Heart right ventricle (tissue), 16 donors: ENCODE measurements around the gene TSEN34. TPM values are rescaled to one million over a fixed set of nuclear protein-coding genes. Genes with fewer than 3 reads are reported as not detected.
"Not testable (repeated sequence)": the region's sequence is repeated elsewhere in the genome, so short reads cannot be mapped to it uniquely, and the experiment has no call there.

Experiments
- ATAC-seq, 8 donors: fragments of 200-7000 bp; cut with Tn5 transposase; one replicate each; pipeline ENCODE4 v1.9.1; 2020; ENCODE audit warnings: mild to moderate bottlenecking in 8 of 8, moderate library complexity in 8 of 8, moderate number of reproducible peaks in 1 of 8
- DNase-seq, 2 donors: peaks; one replicate each; pipeline ENCODE4 v3.0.0-alpha.2; 2020
- H3K27ac ChIP-seq, 10 donors: fragments of 200-600 bp; sonication (generic) in 2 of 10; one replicate each; pipeline versions ENCODE4 v1.5.0 to v1.8.0; 2020 to 2022; ENCODE audit warnings: mild to moderate bottlenecking in 3 of 10
- H3K27me3 ChIP-seq, 7 donors: fragments of 200-600 bp; one replicate each; pipeline ENCODE4 v1.8.0; 2021 to 2022; ENCODE audit warnings: mild to moderate bottlenecking in 2 of 7
- H3K36me3 ChIP-seq, 9 donors: fragments of 200-600 bp; sonication (generic) in 1 of 9; one replicate each; pipeline versions ENCODE4 v1.5.0 to v1.8.0; 2020 to 2022; ENCODE audit warnings: mild to moderate bottlenecking in 2 of 9
- H3K4me1 ChIP-seq, 9 donors: fragments of 200-600 bp; sonication (generic) in 1 of 9; one replicate each; pipeline versions ENCODE4 v1.5.0 to v1.8.0; 2020 to 2022; ENCODE audit warnings: mild to moderate bottlenecking in 4 of 9
- H3K4me3 ChIP-seq, 10 donors: fragments of 200-600 bp; sonication (generic) in 2 of 10; one replicate each; pipeline versions ENCODE4 v1.5.0 to v1.8.0; 2020 to 2022; ENCODE audit warnings: mild to moderate bottlenecking in 7 of 10, moderate library complexity in 2 of 10
- H3K9me3 ChIP-seq, 11 donors: fragments of 200-600 bp in 10 of 11; sonication (generic) in 2 of 11; one replicate each; pipeline versions ENCODE4 v1.5.0 to v1.8.0; 2013 to 2022; ENCODE audit warnings: mild to moderate bottlenecking in 2 of 11, control low read depth in 1 of 11, moderate library complexity in 1 of 11
- CTCF ChIP-seq, 9 donors: fragments of 200-600 bp; sonication (generic) in 2 of 9; IDR thresholded peaks; one replicate each; pipeline versions ENCODE4 v1.5.0 to v1.8.0; 2021 to 2022; ENCODE audit warnings: antibody characterized with exemption in 9 of 9, mild to moderate bottlenecking in 5 of 9, moderate library complexity in 1 of 9
- WGBS, 2 donors: extraction: QIAGEN DNeasy Blood & Tissue Kit; methylation state at CpG; one replicate each; pipeline ENCODE4 v1.1.7; 2013; ENCODE audit warnings: inconsistent platforms in 1 of 2; 5-methylcytosine and 5-hydroxymethylcytosine counted together
- intact Hi-C, 10 donors: fragments of 100-400 bp; cut with DNase I; formaldehyde crosslinking; loops; one replicate each; pipeline versions ENCODE4 v1.11.1 to v1.14.2; 2022
- polyA plus RNA-seq, 2 donors: library from polyadenylated mRNA; stranded (reverse); fragments of 200-250 nt; gene quantifications; one replicate each; pipeline ENCODE4 v1.2.3, GENCODE V29; 2013
- total RNA-seq, 10 donors: library from RNA; stranded (reverse); fragmentation: NEBNext Ultra II Directional in 3 of 10; extraction: Animal tissue kit (Norgen Biotek cat#: 25700) in 3 of 10; gene quantifications; one replicate each; pipeline versions ENCODE4 v1.2.1 to v1.2.4, GENCODE V29; 2021 to 2023
- donor health status: Arrhythmogenic right ventricular cardiomyopathy.
- donor health status: ischemic (EF 13 %, LVEDD 7.1; RV severe dilation, severe dysfunction).
- donor health status: healthy with polysubstance abuse.
- donor health status: DM: no; HTN: yes; CAD: no.
- donor health status: DM: no; HTN: no; CAD: no.
- donor health status: ischemic (EF 25% LVEDD 6.9; RV normal size, moderate dysfunction).
- donor health status: ischemic (EF 25% LVEDD 5.7; RV mildly dilated, moderate dysfunction).
- donor health status: healthy.
- donor health status: DM: yes; HTN: yes; CAD: no.
- donor health status: Ischemic cardiomyopathy.
- donor health status: ischemic (EF 35%, LVEDD 5.7; RV mildly dilated, moderate dysfunction).
- donor health status: nonischemic (EF 11% LVEDD 7.7; RV severe dilation, severe dysfunction).
- donor health status: DM: yes; HTN: yes; CAD: no.
- donor health status: PGD.
- donor health status: ischemic (EF 29% LVEDD 5.4; RV normal size, mild dysfunction).
- donor health status: nonischemic (EF 23%, LVEDD 6.1; RV moderate dilation, normal function).

TSEN34 gene
- total and polyA plus RNA-seq, 12 donors = 5.6 to 38.0 (median 19.3) TPM

DNA sequence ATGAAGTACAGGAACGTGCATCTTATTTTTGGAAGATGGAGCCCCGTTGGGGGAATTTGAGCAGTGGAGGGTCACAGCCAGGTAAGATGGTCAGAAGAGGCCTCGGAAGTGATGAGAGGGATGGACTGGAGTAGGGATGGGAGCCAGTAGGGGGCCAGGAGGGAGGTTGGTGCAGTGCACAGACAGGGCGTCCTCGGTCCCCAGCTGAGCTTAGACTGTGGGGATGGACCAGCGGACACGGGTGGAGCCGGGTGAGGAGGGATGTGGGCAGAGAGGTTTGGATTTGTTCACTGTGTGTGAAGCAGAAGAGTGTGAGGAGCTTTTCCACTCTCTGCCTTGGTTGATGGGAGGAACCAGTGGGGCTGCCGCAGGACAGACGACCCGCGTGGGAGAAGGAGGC lies 20.1 kb downstream of the TSEN34 start:
- WGBS, 2 donors = 82 to 88% methylated on average over 12 of the region's 12 CpGs
- no peak for TF ChIP-seq CTCF (IDR thresholded peaks at IDR 0.05)
- H3K27ac ChIP-seq = peak overlapping the region in 1 of 10 donors; percentile 96
- H3K4me3 ChIP-seq = peak overlapping the region in 1 of 10 donors; percentile 31
- DNase-seq (no peak), ATAC-seq (no peak)
- intact Hi-C loops = no loop called here
- no peaks in the 10 kb centered on the region for H3K27me3 ChIP-seq
- H3K4me1 ChIP-seq = peaks cover 12 to 53% (median 38%) of the 10 kb centered on the region in 9 donors
- peaks cover 0 to 34% (median 16%) of the 10 kb centered on the region in 9 donors for H3K36me3 ChIP-seq
- no peaks in the 10 kb centered on the region for H3K9me3 ChIP-seq

DNA sequence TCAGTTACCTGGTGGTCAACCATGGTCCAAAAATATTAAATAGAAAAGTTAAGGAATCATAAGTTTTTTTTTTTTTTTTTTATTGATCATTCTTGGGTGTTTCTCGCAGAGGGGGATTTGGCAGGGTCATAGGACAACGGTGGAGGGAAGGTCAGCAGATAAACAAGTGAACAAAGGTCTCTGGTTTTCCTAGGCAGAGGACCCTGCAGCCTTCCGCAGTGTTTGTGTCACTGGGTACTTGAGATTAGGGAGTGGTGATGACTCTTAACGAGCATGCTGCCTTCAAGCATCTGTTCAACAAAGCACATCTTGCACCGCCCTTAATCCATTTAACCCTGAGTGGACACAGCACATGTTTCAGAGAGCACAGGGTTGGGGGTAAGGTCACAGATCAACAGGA lies 23.1 kb downstream of the TSEN34 start:
- intact Hi-C loops = not testable (repeated sequence)

GRCh38 chr19:54214734-54215133 lies 23.6 kb downstream of the TSEN34 start:
- WGBS, 2 donors = 90 to 98% methylated on average over 12 to 14 of the region's 19 CpGs
- H3K4me3 ChIP-seq = not testable (repeated sequence)

More for the DNA sequence above, 23.1 kb downstream of the TSEN34 start:
- not testable (repeated sequence) for H3K9me3 ChIP-seq, DNase-seq, H3K27ac ChIP-seq, H3K27me3 ChIP-seq, H3K4me3 ChIP-seq, ATAC-seq
- H3K36me3 ChIP-seq = peaks cover 0 to 31% (median 0%) of the 10 kb centered on the region in 9 donors
- peaks cover 5 to 23% (median 16%) of the 10 kb centered on the region in 9 donors for H3K4me1 ChIP-seq
- 41 to 46% methylated on average over 4 of the region's 5 CpGs for WGBS, 2 donors

DNA sequence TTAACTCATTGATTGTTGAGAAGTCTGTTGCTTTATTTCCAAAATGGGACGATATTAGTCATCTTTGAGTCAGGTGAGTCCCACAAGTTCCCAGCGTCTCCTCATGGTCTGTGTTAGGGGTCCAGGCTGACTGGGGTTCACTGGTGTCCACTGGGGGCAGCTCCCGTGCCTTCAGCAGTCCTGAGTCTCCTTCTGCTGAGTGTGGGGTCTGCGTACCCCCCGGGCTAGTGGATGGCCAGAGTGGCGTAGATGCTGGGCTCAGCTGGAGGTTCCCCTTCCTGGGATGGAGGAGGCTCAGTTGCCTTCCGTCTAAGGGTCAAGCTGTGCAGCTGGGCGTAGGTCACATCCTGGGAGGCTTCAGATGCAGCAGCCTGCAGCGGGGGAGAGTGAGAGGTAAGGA lies 25.8 kb downstream of the TSEN34 start:
- no peak for TF ChIP-seq CTCF (IDR thresholded peaks at IDR 0.05)
- intact Hi-C loops = no loop called here
- H3K36me3 ChIP-seq = peaks cover 0 to 33% (median 0%) of the 10 kb centered on the region in 9 donors
- no peak for DNase-seq
- no peak overlapping the region for H3K4me3 ChIP-seq
- 82 to 90% methylated on average over 9 of the region's 9 CpGs for WGBS, 2 donors
- no peaks in the 10 kb centered on the region for H3K9me3 ChIP-seq
- H3K27ac ChIP-seq = no peak overlapping the region
- peaks cover 0 to 2% (median under 1%) of the 10 kb centered on the region in 7 donors for H3K27me3 ChIP-seq
- H3K4me1 ChIP-seq = no peaks in the 10 kb centered on the region
- no peak for ATAC-seq

More at GRCh38 chr19:54214734-54215133, 23.6 kb downstream of the TSEN34 start:
- ATAC-seq, H3K27ac ChIP-seq, H3K27me3 ChIP-seq, H3K9me3 ChIP-seq, intact Hi-C loops, DNase-seq: not testable (repeated sequence)
- peaks cover 0 to 33% (median 0%) of the 10 kb centered on the region in 9 donors for H3K36me3 ChIP-seq
- peaks cover under 1 to 18% (median 11%) of the 10 kb centered on the region in 9 donors for H3K4me1 ChIP-seq

- H3K27ac ChIP-seq = not testable (repeated sequence)
- 54 to 57% methylated on average over 12 to 17 of the region's 20 CpGs for whole genome bisulfite sequencing, 2 donors
Measured at GRCh38 chr19:54217517-54218247, 26.6 kb downstream of the TSEN34 start.

More at GRCh38 chr19:54217517-54218247, 26.6 kb downstream of the TSEN34 start:
- intact Hi-C loops = loop anchor here in 1 of 10 donors (2.0 kb wide), 1 partner anchor 23 kb away; no protein-coding TSS in a partner anchor
- not testable (repeated sequence) for H3K4me1 ChIP-seq, ATAC-seq, DNase-seq, H3K9me3 ChIP-seq, H3K4me3 ChIP-seq, H3K27me3 ChIP-seq
- H3K36me3 ChIP-seq = peaks cover 0 to 33% (median 0%) of the 10 kb centered on the region in 9 donors
